HepG2 (cell line): ENCODE measurements around the gene TAL2. TPM values are rescaled to one million over a fixed set of nuclear protein-coding genes. Genes with fewer than 3 reads are reported as not detected.

Experiments used
- ATAC-seq: fragments of 200-7000 bp; cut with Tn5 transposase; 3 replicates; pipeline ENCODE4 v1.9.1; 2020; ENCODE audit warnings: mild to moderate bottlenecking, moderate library complexity
- BruUV-seq: library from RNA; stranded (reverse); fragments of 400-500 nt; replicated peaks from 2 replicates; lab custom pipeline; 2021; lab: Mats Ljungman, UMichigan
- CTCF ChIA-PET: fragments of 300-600 bp; formaldehyde crosslinking; extraction: SDS; loops from one replicate; lab custom pipeline; 2021; ENCODE audit warnings: low total read pairs, inconsistent platforms, low intra/inter-chr PET ratio; lab: Yijun Ruan, JAX
- POLR2A ChIA-PET: fragments of 350-600 bp; sonication (Branson Sonifier 250); formaldehyde crosslinking; loops from one replicate; lab custom pipeline; 2020; ENCODE audit warnings: antibody characterized with exemption, inconsistent platforms; lab: Yijun Ruan, JAX
- DNase-seq: peaks from one replicate; pipeline ENCODE4 v3.0.0-alpha.2; 2015; ENCODE audit warnings: low spot score
- FAIRE-seq: peaks from 3 replicates; lab custom pipeline; 2011; peaks lifted over from hg19 to GRCh38; lab: Jason Lieb, UNC
- H2AFZ ChIP-seq: one replicate; pipeline ENCODE4 v1.6.1; 2011; ENCODE audit warnings: low read length, inconsistent platforms
- H3K27ac ChIP-seq: fragments of 300-600 bp; 3 replicates; pipeline ENCODE4 v1.8.0; 2011; ENCODE audit warnings: mixed run types, mild to moderate bottlenecking, mixed read lengths, low read length, inconsistent platforms; ENCODE audit not compliant: insufficient read depth; ENCODE audit errors: extremely low read length
- H3K27me3 ChIP-seq, 2 experiments: fragments of 200-600 bp in 1 of 2; 2 replicates in 1 of 2; 3 replicates in 1 of 2; pipeline versions ENCODE4 v1.6.0 to v1.8.0; 2011; ENCODE audit warnings: low read length in 2 of 2, mild to moderate bottlenecking in 2 of 2, moderate library complexity in 2 of 2, inconsistent platforms in 1 of 2; ENCODE audit not compliant: insufficient read depth in 2 of 2, control insufficient read depth in 1 of 2
- H3K36me3 ChIP-seq, 2 experiments: fragments of 200-600 bp in 1 of 2; replicated peaks in 1 of 2; 2 replicates in 1 of 2; 3 replicates in 1 of 2; pipeline versions ENCODE4 v1.5.1 to v1.8.0; 2011; ENCODE audit warnings: low read length in 2 of 2, inconsistent platforms in 1 of 2; ENCODE audit not compliant: insufficient read depth in 2 of 2, control insufficient read depth in 1 of 2
- H3K4me1 ChIP-seq: 2 replicates; pipeline ENCODE4 v1.5.1; 2012; ENCODE audit warnings: low read length, inconsistent platforms; ENCODE audit not compliant: insufficient read depth
- H3K4me2 ChIP-seq: 2 replicates; pipeline ENCODE4 v1.6.0; 2011; ENCODE audit warnings: low read depth, low read length, inconsistent platforms
- H3K4me3 ChIP-seq, 3 experiments: fragments of 200-600 bp in 1 of 3; sonication (generic), shearing (Covaris generic) in 1 of 3; replicated peaks in 1 of 3; 2 replicates each; pipeline ENCODE4 v1.5.1; 2011 to 2016; ENCODE audit warnings: low read length in 3 of 3, inconsistent platforms in 2 of 3, low read depth in 2 of 3, mild to moderate bottlenecking in 2 of 3, control low read depth in 1 of 3, mixed read lengths in 1 of 3; ENCODE audit not compliant: insufficient read depth in 1 of 3
- H3K79me2 ChIP-seq: one replicate; pipeline ENCODE4 v1.6.1; 2011; ENCODE audit warnings: low read length, inconsistent platforms; ENCODE audit not compliant: insufficient read depth
- H3K9ac ChIP-seq: 2 replicates; pipeline ENCODE4 v1.6.0; 2011; ENCODE audit warnings: mild to moderate bottlenecking, low read depth, low read length, inconsistent platforms; ENCODE audit not compliant: insufficient read depth
- H3K9me3 ChIP-seq: 2 replicates; pipeline ENCODE4 v1.5.1; 2012; ENCODE audit warnings: mild to moderate bottlenecking, low read length
- H4K20me1 ChIP-seq: 2 replicates; pipeline ENCODE4 v1.6.0; 2011; ENCODE audit warnings: inconsistent platforms, mild to moderate bottlenecking, low read length, moderate library complexity; ENCODE audit not compliant: insufficient read depth
- MAF1 ChIP-seq: sonication (generic); formaldehyde crosslinking; IDR thresholded peaks from 2 replicates; pipeline ENCODE4 v1.5.0; 2020; ENCODE audit warnings: missing genetic modification reagents, borderline replicate concordance
- MAFK ChIP-seq, 2 experiments: IDR thresholded peaks in 1 of 2; conservative IDR thresholded peaks in 1 of 2; 2 replicates each; pipeline ENCODE4 v1.6.1; 2011; ENCODE audit warnings: improper control_type of control experiment in 2 of 2, low read length in 2 of 2
- RBM22 ChIP-seq: fragments of 200-400 bp; formaldehyde crosslinking; optimal IDR thresholded peaks from 2 replicates; pipeline ENCODE3; 2017; ENCODE audit warnings: mild to moderate bottlenecking, low read length, moderate library complexity
- SKI ChIP-seq: fragments of 450-650 bp; IDR thresholded peaks from one replicate; pipeline ENCODE4 v1.6.1; 2018; ENCODE audit warnings: mild to moderate bottlenecking; ENCODE audit not compliant: partially characterized antibody
- WGBS: methylation state at CpG from one replicate; pipeline ENCODE4 v1.1.6; 2017; ENCODE audit warnings: low lambda C conversion rate; 5-methylcytosine and 5-hydroxymethylcytosine counted together
- in situ Hi-C: cut with HindIII; loops from 2 replicates; pipeline ENCODE4 v1.10.0; 2017; ENCODE audit warnings: low pct_unique_long_range_greater_than_20kb; ENCODE audit not compliant: extremely low pct_ligation_motif_present
- intact Hi-C: fragments of 100-400 bp; cut with micrococcal nuclease; formaldehyde crosslinking; loops from one replicate; pipeline ENCODE4 v1.10.0; 2022; ENCODE audit not compliant: unreplicated experiment
- polyA plus RNA-seq, 8 experiments: library from polyadenylated mRNA; depleted of rRNA in 3 of 8; stranded (reverse) in 7 of 8; unstranded in 1 of 8; fragments of >200 nt; fragmentation: Illumina TruSeq in 4 of 8; extraction: Trizol in 4 of 8; gene quantifications; 2 replicates each; pipeline versions ENCODE4 v1.2.1 to v1.2.3, GENCODE V29; 2011 to 2016; ENCODE audit warnings: low read depth in 4 of 8, missing spikeins in 1 of 8, mixed read lengths in 1 of 8; ENCODE audit not compliant: insufficient read depth in 1 of 8
- total RNA-seq, 5 experiments: library from RNA; depleted of rRNA; stranded (reverse); fragments of >200 nt; fragmentation: Illumina TruSeq; extraction: Trizol; gene quantifications; 2 replicates each; pipeline ENCODE4 v1.2.3, GENCODE V29; 2016; ENCODE audit warnings: low read depth in 1 of 5

Gene TAL2
- total and polyA plus RNA-seq, 2 of the 13 experiments (the other 11 are each of a cell fraction or from before 2014, with no cell fraction given), result 0.22 TPM; not detected in 1

GRCh38 chr9:105643795-105644194 is 18.5 kb upstream of the TAL2 start:
- no TSS peak for BruUV-seq
- in situ Hi-C loops, result no loop called here
- ChIA-PET POLR2A (no interaction called here), CTCF (no interaction called here)
- H3K4me2 ChIP-seq, result no peak overlapping the region
- H4K20me1 ChIP-seq, result no peaks in the 10 kb centered on the region
- H3K27ac ChIP-seq, result no peak overlapping the region
- no peak for ATAC-seq
- DNase-seq, result no peak
- H3K79me2 ChIP-seq, result no peaks in the 10 kb centered on the region
- H3K4me3 ChIP-seq, result no peak overlapping the region
- H3K27me3 ChIP-seq, result no peaks in the 10 kb centered on the region; a peak in 1 of 5 replicates
- H3K9ac ChIP-seq, result no peak overlapping the region
- H3K9me3 ChIP-seq, result peaks cover 5% of the 10 kb centered on the region; the same call in 1 of the 2 replicates
- H3K36me3 ChIP-seq, result no peaks in the 10 kb centered on the region
- intact Hi-C loops, result no loop called here
- TF ChIP-seq MAFK (conservative IDR thresholded peaks at IDR 0.05 in 1 of 2, IDR thresholded peaks at IDR 0.05 in 1 of 2; ENCODE audit: low read length in 2 of 2), result peak; percentile 30 to 51; a peak in 2 of 4 replicates
- no peak for TF ChIP-seq MAF1 (CRISPR knock-in tag)
- no peaks in the 10 kb centered on the region for H3K4me1 ChIP-seq
- FAIRE-seq, result no peak
- H2AFZ ChIP-seq, result no peak overlapping the region

GRCh38 chr9:105646879-105647594 is 15.2 kb upstream of the TAL2 start:
- CTCF ChIA-PET, result no interaction called here
- BruUV-seq, result no TSS peak
- Histone ChIP-seq H2AFZ (no peak overlapping the region), H3K9ac (no peak overlapping the region), H3K27me3 (no peaks in the 10 kb centered on the region; a peak in 1 of 5 replicates), H3K27ac (no peak overlapping the region), H3K36me3 (no peaks in the 10 kb centered on the region), H4K20me1 (no peaks in the 10 kb centered on the region), H3K4me2 (no peak overlapping the region), H3K4me3 (no peak overlapping the region), H3K4me1 (no peaks in the 10 kb centered on the region), H3K9me3 (no peaks in the 10 kb centered on the region), H3K79me2 (no peaks in the 10 kb centered on the region)
- in situ Hi-C loops, result no loop called here
- intact Hi-C loops, result no loop called here
- POLR2A ChIA-PET, result no interaction called here
- TF ChIP-seq RBM22, result no peak
- no peak for TF ChIP-seq SKI
- ATAC-seq (no peak), FAIRE-seq (no peak), DNase-seq (no peak)
- WGBS, result 63% methylated on average over 6 of the region's 7 CpGs
